GM21526 (cell line): ENCODE measurements around the gene SORBS2.

Experiments
- ATAC-seq: cut with Tn5 transposase; IDR thresholded peaks from one replicate; pipeline ENCODE4 v1.9.1; 2021; ENCODE audit warnings: moderate library complexity; ENCODE audit not compliant: unreplicated experiment, low FRiP score

The SORBS2 gene

GRCh38 chr4:185648631-185649030 lies 163.4 kb downstream of the SORBS2 start:
- no peak for ATAC-seq

- no peak for ATAC-seq
Measured at GRCh38 chr4:185645403-185645802, 166.6 kb downstream of the SORBS2 start.

GRCh38 chr4:185644408-185644807 lies 167.6 kb downstream of the SORBS2 start:
- ATAC-seq: no peak

GRCh38 chr4:185642907-185643306 lies 169.1 kb downstream of the SORBS2 start:
- ATAC-seq: no peak

DNA sequence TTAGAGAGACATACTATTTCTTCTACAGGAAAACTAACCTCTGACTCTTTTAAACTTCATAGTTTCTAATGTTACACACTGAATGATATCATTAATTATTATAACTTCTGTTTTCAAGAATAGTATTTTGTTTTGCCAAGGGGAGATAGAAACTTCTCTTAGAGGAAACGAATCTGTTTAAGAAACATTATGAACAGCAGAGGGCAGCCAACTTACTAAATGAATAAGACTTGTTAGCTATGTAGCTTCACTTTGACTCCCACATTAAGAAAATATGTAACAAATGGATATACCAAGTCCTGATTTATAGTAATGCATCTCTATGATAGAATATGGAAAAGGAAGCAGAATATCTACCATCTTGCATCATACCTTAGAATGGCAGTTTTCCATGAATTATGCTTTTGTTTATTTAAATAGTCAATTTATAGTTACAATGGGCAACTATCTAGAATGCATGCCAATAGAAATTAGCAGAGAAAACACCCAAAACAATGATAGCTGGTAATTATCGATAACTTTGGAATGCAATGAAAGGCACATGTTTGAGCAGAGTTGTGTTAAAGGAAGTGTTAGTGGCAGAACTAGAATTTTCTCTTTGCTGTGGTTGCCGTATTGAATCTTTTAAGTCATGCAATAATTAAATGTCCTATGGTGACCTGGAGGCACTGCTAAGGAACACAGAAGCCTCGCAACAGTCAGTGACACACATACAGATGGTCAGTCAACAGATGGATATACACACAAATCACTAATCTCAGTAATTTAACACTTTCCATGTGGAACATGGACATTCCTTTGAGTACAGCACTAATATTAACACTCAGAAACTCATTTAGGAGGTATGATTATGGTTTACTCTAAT lies 171.0 kb downstream of the SORBS2 start:
- no peak for ATAC-seq

DNA sequence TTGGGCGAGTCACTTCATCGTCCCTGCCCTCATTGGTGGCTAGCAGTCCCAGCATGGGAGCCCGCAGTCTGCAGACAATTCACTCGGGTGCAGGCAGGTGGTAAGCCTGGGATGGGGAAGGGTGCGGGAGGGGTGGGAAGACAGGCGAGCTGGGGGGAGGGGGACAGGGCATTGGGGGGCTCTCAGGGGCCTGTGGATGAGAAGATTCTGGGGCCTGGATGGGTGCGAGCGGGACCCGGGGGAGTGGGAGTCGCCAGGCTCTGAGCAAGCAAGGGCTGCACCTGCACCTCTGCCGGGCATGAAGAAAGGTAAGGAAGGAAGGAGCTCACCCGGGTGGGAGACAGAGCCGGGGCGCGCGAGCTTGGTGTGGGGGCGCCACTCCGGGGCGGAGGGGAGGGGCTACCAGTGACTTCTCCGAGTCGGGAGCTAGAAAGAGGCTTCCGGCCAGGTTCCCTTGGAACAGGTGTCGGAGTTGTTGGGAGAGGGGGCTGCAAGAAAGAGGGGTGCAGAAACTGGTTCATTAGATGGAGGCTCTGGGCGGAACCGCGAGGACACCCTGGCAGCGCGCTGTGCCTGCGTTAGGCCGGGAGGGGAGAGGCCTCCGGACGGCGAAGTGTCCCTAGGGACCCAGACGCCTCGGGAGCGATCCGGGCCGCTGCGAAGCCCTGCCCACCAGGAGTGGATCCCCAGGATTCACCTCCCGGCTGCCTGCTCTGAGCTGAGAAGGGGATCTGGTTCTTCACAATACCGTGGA lies 173.3 kb downstream of the SORBS2 start:
- ATAC-seq: no peak

DNA sequence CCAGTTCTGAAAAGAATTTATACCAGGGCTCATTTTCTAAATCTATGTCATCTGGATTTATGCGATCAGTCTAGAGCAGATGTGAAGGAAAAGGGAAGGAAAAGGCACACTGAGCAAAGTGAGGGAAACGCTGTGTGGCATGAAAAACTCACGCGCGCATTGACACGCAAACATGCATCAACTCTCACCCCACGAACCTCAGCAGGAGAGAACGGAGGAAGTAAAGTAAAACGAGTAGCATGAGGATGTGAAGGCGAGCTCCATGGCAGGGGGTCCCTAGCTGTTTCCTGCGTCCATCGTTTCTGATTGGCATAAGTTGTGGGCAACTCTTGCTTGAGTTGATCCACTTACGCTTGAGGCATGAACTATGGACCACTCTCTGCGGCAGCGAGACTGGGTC lies 173.9 kb downstream of the SORBS2 start:
- no peak for ATAC-seq

DNA sequence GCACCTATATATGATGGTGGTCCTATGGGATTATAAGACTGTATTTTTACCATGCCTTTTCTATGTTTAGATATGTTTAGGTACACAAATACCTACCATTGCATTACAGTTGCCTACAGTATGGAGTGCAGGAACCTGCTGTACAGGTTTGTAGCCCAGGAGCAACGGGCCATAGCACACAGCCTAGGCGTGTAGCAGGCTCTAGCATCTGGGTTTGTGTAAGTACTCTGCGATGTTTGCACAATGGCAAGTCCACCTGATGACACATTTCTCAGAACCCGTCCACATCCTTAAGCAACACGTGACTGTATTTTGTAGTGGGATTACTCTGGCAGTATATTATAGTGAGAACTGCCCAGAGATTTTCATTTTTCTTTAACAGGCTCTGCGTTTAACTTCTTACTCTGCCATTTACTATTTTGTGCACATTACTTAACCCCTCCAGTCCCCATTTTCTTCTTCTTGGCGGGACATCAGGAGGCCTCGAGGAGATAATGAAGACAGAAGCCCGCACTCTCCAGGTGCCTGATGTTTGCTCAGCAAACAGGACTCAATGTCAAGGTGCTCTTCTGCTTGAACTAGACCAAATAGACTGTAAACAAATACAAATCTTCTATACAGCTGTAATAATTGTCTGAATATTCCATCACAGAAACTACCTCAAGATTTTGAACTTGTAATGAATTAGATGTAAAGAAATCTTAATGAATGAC lies 174.7 kb downstream of the SORBS2 start:
- ATAC-seq: no peak

DNA sequence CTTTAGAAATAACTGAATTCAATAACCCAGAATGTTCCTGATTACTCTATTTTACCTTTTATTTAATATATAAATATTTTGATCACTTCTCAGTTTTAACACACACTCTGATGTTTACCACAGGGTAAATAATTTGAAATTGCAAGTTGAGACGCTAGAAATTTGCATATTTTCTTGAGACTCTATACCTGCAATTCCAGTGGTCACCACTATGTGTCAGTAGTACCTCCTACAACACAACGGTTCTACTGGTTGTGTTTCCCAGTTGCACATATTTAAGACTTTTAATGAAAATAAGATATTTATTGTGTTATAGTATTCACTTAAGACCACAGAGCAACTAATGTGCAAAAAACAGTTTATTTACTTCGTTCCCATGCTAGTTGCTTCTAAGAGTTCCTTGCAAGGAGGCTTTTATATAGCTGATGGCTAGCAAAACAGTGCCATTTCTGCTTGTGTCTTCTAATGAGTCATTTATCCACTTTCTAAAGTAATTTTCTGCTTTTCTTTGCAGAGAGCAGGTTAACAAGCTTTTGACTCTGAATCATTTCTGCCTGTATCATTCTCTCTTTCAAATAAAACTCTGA lies 177.8 kb downstream of the SORBS2 start:
- no peak for ATAC-seq

DNA sequence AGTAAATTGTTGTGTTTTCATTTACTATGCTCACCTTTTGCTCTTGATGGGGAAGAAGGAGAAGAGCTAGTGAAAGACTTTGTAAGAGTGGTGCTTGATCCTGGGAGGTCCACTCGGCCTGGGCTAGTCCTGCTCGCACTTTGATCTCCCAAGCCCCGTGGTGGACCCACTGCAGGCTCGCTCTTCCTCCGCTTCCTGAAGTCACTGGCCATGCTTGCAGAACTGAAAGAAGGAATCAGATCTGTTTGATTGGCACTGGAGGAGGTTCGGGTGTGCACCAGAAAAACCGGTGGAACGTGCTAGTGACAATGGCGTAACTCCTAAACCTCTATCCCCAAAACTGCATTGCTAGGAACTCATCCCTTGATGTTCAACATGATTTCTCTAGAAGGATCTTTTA lies 185.2 kb downstream of the SORBS2 start:
- ATAC-seq: no peak

GRCh38 chr4:185625503-185625902 lies 186.5 kb downstream of the SORBS2 start:
- ATAC-seq: no peak

DNA sequence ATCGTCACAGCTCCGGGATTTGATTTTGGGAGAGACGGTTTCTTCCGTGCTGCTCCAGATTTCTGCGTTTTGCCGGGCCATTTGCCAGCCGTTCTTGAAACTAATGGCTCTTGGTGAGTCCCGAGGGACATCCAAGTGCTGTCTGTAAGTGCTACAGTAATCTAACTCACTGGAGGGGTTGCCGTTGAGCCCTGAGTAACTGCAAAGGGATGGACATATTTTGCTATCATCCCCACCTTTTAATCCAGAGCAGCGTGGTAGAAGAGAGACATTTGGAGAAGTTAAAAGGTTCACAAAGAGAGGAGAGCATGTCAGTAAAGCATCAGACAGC lies 187.8 kb downstream of the SORBS2 start:
- ATAC-seq: no peak

- no peak for ATAC-seq
Measured at GRCh38 chr4:185623444-185624258, 188.3 kb downstream of the SORBS2 start.

DNA sequence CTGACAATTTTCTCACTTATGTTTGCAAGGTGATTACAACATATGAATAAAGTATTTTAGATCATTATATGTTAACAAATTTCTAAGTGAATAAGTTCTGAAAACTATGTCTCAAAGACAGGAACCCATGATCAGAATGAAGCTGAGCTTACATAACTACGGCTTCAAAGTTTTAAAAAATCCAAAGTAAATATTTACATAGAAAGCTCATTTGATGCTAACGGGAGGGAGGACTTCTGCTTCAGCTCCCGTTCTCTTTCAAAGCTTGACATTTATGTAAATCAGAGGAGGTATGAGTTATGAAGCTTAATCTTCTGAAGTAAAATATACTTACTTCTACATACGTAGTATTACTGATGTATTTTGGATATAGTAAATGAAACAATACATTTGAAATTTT lies 203.8 kb downstream of the SORBS2 start:
- no peak for ATAC-seq

- ATAC-seq: no peak
Measured at GRCh38 chr4:185602397-185602796, 209.6 kb downstream of the SORBS2 start.

DNA sequence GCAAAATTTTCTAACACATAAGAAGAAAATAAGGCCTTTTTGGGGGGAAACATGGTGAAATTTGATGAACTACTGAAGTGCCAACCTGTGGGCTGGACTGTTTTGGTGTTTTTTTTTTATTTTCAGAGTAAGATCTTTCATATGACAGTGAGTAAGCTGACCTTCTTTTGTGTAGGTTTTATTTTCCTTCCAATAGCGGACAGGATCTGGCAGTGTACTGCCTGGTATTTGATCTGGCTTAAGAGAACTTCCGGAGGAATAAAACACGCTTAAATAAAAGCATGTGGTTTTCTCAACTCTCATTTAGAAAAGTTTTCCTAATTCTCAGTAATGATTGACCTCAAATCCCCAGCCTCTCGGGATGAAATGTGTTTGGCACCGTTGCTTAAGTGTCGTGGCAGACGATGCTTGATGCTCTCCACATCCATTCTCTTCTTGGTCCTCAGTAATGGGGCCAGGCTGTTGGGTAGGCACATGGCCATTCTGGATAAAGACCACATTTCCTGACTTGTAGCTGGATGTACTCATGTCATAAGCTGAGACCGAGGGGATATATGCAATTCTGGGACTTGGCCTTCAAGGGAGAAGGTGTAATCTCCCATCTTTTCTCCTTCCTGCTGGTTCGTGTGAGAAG lies 211.1 kb downstream of the SORBS2 start:
- no peak for ATAC-seq

- no peak for ATAC-seq
Measured at GRCh38 chr4:185599553-185600243, 212.3 kb downstream of the SORBS2 start.

DNA sequence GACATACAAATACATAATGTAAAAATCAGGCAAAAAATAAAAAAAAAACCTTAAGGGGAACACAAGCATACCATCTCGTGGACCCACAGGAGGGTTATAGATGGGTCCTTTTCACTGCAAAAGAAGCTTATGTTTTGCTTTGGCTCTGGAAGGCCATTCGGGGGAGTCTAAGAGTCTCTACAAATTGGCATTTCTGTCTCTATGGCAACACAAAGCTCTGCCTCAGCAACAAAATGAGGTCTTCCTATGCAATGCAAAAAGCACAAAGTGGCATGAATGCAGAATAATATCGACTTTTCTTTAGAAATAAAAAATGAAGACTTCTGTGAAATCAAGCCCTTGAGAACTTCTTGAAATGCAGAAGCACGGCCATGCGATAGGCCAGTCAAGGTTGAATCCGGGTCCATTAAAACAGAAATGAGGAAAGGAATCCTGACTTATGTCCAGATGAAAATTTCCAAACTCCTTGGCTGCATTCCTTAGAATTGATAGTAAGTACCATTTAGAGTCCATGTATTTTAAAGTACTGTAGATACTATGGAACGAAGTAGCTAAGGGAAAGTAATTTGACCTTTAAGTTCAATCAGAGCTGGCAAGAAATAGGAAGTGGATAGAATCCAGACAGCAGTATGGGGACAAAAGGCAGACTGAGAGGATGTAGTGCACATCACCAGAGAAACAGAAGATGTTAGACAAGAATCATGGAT lies 213.0 kb downstream of the SORBS2 start:
- ATAC-seq: no peak
